PC-3 (cell line): ENCODE measurements around the gene SPATA31D4. TPM values are rescaled to one million over a fixed set of nuclear protein-coding genes. Genes with fewer than 3 reads are reported as not detected.

ENCODE experiments used
- ATAC-seq: fragments of 200-7000 bp; cut with Tn5 transposase; 2 replicates; pipeline ENCODE4 v1.9.1; 2020; ENCODE audit warnings: mild to moderate bottlenecking, moderate library complexity
- BruUV-seq: library from RNA; stranded (reverse); fragments of 400-500 nt; replicated peaks from 2 replicates; lab custom pipeline; 2021; lab: Mats Ljungman, UMichigan
- CTCF ChIA-PET: fragments of 300-600 bp; sonication (Branson Sonifier 250); formaldehyde crosslinking; loops from one replicate; lab custom pipeline; 2022; ENCODE audit warnings: antibody characterized with exemption; lab: Charles Lee
- POLR2A ChIA-PET: fragments of 300-600 bp; sonication (Branson Sonifier 250); formaldehyde crosslinking; loops from one replicate; lab custom pipeline; 2022; ENCODE audit warnings: antibody characterized with exemption; ENCODE audit not compliant: unreplicated experiment; lab: Charles Lee
- DNase-seq: peaks from one replicate; pipeline ENCODE4 v3.0.0-alpha.2; 2015
- H2AFZ ChIP-seq: fragments of 300-600 bp; sonication (generic); 2 replicates; pipeline ENCODE4 v1.6.0; 2016; ENCODE audit warnings: antibody characterized with exemption, low read length
- H3F3A ChIP-seq: fragments of 300-600 bp; sonication (generic); one replicate; pipeline ENCODE4 v1.6.0; 2017; ENCODE audit warnings: antibody characterized with exemption, low read length, control low read depth, mild to moderate bottlenecking; ENCODE audit not compliant: unreplicated experiment
- H3K27ac ChIP-seq: fragments of 300-600 bp; sonication (generic); 2 replicates; pipeline ENCODE4 v1.5.1; 2016; ENCODE audit warnings: mild to moderate bottlenecking, low read length
- H3K27me3 ChIP-seq: fragments of 300-600 bp; sonication (generic); 2 replicates; pipeline ENCODE4 v1.6.1; 2016; ENCODE audit warnings: low read length, mixed read lengths
- H3K36me3 ChIP-seq: fragments of 300-600 bp; sonication (generic); 2 replicates; pipeline ENCODE4 v1.6.1; 2016; ENCODE audit warnings: low read depth, mixed run types, low read length, mixed read lengths
- H3K4me1 ChIP-seq: fragments of 300-600 bp; sonication (generic); 2 replicates; pipeline ENCODE4 v1.5.1; 2016; ENCODE audit warnings: low read length; ENCODE audit not compliant: insufficient read depth
- H3K4me2 ChIP-seq: fragments of 300-600 bp; sonication (generic); 2 replicates; pipeline ENCODE4 v1.6.0; 2016; ENCODE audit warnings: low read length
- H3K4me3 ChIP-seq: fragments of 300-600 bp; sonication (generic); 2 replicates; pipeline ENCODE4 v1.5.1; 2016; ENCODE audit warnings: mild to moderate bottlenecking, low read length, mixed read lengths
- H3K79me2 ChIP-seq: fragments of 300-600 bp; sonication (generic); 2 replicates; pipeline ENCODE4 v1.6.1; 2017; ENCODE audit warnings: low read length, mixed read lengths
- H3K9ac ChIP-seq: fragments of 300-600 bp; sonication (generic); 2 replicates; pipeline ENCODE4 v1.6.0; 2016; ENCODE audit warnings: mild to moderate bottlenecking, low read length
- H3K9me2 ChIP-seq: fragments of 300-600 bp; sonication (generic); replicated peaks from 2 replicates; pipeline ENCODE4 v1.6.1; 2016; ENCODE audit warnings: mixed run types, low read length, mixed read lengths
- H3K9me3 ChIP-seq: fragments of 300-600 bp; sonication (generic); 2 replicates; pipeline ENCODE4 v1.6.1; 2016; ENCODE audit warnings: low read length, mixed read lengths
- H4K20me1 ChIP-seq: fragments of 300-600 bp; sonication (generic); 2 replicates; pipeline ENCODE4 v1.6.1; 2016; ENCODE audit warnings: low read length, mixed read lengths
- EZH2 ChIP-seq: fragments of 300-600 bp; sonication (generic); IDR thresholded peaks from one replicate; pipeline ENCODE4 v1.6.1; 2017; ENCODE audit warnings: antibody characterized with exemption, mild to moderate bottlenecking, low read length; ENCODE audit not compliant: unreplicated experiment
- EZH2phosphoT487 ChIP-seq: fragments of 300-600 bp; sonication (generic); IDR thresholded peaks from 2 replicates; pipeline ENCODE4 v1.6.1; 2018; ENCODE audit warnings: mild to moderate bottlenecking, antibody characterized with exemption, low read length, borderline replicate concordance
- intact Hi-C: fragments of 100-400 bp; cut with micrococcal nuclease; formaldehyde crosslinking; loops from 2 replicates; pipeline ENCODE4 v1.9.0; 2023
- total RNA-seq: library from RNA; depleted of rRNA; stranded (reverse); fragments of >200 nt; gene quantifications from 2 replicates; pipeline ENCODE4 v1.2.3, GENCODE V29; 2014
- TF ChIP-seq, protein P1 (sequence below): fragments of 300-600 bp; sonication (generic); conservative IDR thresholded peaks from 2 replicates; pipeline ENCODE4 v1.5.1; 2017; ENCODE audit warnings: antibody characterized with exemption, low read depth, mild to moderate bottlenecking, low read length

Gene SPATA31D4
- total RNA-seq, 1 experiment from 2014 or later, result not detected

DNA sequence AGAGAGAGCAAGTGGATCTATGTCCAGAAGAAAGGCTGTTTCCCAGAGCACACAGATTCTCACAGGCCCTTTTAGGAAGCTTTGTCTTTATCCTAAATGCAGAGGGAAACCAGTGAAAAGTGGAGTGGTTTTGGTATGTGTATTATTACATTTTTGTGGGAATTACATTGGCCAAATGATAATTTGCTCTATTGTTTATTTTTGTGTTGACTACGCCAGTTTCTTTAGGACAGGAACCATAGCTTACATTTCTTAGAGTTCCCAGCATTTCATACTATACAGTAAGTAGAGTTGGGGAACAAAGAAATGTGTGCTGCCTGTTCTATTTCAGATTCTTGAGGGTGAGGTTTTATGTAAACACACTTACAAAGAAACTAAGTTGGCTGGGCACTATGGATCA, 29.4 kb upstream of the SPATA31D4 start:
- no peaks in the 10 kb centered on the region for H3K36me3 ChIP-seq
- H3K27me3 ChIP-seq, result no peaks in the 10 kb centered on the region
- ATAC-seq (no peak), DNase-seq (no peak)
- H2AFZ ChIP-seq, result no peak overlapping the region
- TF ChIP-seq EZH2phosphoT487, result no peak
- TF ChIP-seq, protein P1, sequence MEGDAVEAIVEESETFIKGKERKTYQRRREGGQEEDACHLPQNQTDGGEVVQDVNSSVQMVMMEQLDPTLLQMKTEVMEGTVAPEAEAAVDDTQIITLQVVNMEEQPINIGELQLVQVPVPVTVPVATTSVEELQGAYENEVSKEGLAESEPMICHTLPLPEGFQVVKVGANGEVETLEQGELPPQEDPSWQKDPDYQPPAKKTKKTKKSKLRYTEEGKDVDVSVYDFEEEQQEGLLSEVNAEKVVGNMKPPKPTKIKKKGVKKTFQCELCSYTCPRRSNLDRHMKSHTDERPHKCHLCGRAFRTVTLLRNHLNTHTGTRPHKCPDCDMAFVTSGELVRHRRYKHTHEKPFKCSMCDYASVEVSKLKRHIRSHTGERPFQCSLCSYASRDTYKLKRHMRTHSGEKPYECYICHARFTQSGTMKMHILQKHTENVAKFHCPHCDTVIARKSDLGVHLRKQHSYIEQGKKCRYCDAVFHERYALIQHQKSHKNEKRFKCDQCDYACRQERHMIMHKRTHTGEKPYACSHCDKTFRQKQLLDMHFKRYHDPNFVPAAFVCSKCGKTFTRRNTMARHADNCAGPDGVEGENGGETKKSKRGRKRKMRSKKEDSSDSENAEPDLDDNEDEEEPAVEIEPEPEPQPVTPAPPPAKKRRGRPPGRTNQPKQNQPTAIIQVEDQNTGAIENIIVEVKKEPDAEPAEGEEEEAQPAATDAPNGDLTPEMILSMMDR, result no peak
- TF ChIP-seq EZH2, result no peak
- POLR2A ChIA-PET, result no interaction called here
- BruUV-seq, result no TSS peak
- H3F3A ChIP-seq, result no peaks in the 10 kb centered on the region
- H3K9ac ChIP-seq, result no peak overlapping the region
- H3K9me2 ChIP-seq, result no peaks in the 10 kb centered on the region
- no peaks in the 10 kb centered on the region for H3K79me2 ChIP-seq
- no peaks in the 10 kb centered on the region for H3K9me3 ChIP-seq
- H3K27ac ChIP-seq, result no peak overlapping the region
- CTCF ChIA-PET, result no interaction called here
- peaks cover 8% of the 10 kb centered on the region for H3K4me1 ChIP-seq
- H3K4me3 ChIP-seq, result no peak overlapping the region
- H3K4me2 ChIP-seq, result no peak overlapping the region
- intact Hi-C loops, result no loop called here
- no peaks in the 10 kb centered on the region for H4K20me1 ChIP-seq

DNA sequence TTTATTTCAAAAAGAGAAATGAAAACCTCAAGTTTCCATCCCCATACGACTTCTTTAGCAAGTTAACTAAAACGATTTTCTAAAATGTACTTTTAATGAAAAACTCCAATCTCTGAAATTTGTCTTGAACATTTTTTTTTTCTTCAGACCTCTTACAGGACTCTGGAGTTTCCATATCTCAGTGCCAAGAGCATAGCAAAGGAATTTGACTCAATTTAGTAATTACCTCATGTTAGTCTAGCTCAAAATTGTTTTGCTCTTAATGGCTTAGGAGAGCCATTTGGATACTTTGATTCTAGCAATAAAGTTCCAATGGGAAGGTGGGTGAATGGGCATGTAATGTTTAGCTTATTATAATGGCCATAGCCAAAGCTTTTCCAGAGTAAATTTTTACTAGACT, 26.0 kb upstream of the SPATA31D4 start:
- Histone ChIP-seq H4K20me1 (no peaks in the 10 kb centered on the region), H3F3A (no peaks in the 10 kb centered on the region), H3K27me3 (no peaks in the 10 kb centered on the region), H3K9me2 (no peaks in the 10 kb centered on the region), H3K36me3 (no peaks in the 10 kb centered on the region), H3K4me1 (peaks cover 8% of the 10 kb centered on the region), H3K27ac (0 out of 2 replicates have a peak overlapping the region, but pooled peaks have one; percentile 27), H3K9me3 (no peaks in the 10 kb centered on the region), H3K9ac (no peak overlapping the region), H3K79me2 (no peaks in the 10 kb centered on the region), H3K4me3 (no peak overlapping the region), H3K4me2 (no peak overlapping the region), H2AFZ (peak overlapping the region; percentile 54; the same call in 1 of the 2 replicates)
- ChIA-PET CTCF (no interaction called here), POLR2A (no interaction called here)
- TF ChIP-seq EZH2phosphoT487, result no peak
- TF ChIP-seq, protein P1, result no peak
- no peak for TF ChIP-seq EZH2
- ATAC-seq, result no peak
- no TSS peak for BruUV-seq
- intact Hi-C loops, result no loop called here
- no peak for DNase-seq

DNA sequence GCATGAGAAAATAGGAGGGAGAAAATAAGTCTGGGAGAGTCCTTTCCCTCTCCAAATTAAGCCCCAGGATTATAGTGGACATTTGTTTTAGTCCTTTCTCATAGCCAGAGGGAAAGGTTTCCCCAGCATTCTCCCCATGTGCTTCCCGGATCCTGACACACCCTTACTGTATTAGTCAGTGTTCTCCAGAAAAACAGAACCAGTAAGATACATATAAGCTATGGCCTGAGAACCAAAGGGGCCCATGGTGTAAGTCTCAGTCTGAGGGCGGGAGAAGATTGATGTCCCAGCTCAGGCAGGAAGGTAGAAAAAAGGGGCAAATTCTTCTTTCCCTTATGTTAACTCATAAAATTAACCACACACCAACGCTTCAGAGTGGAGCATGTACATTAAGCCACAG, 25.6 kb upstream of the SPATA31D4 start:
- no TSS peak for BruUV-seq
- no peaks in the 10 kb centered on the region for H3K36me3 ChIP-seq
- H3K9me3 ChIP-seq, result no peaks in the 10 kb centered on the region
- no peaks in the 10 kb centered on the region for H3K9me2 ChIP-seq
- no peaks in the 10 kb centered on the region for H4K20me1 ChIP-seq
- no peak overlapping the region for H3K4me3 ChIP-seq
- CTCF ChIA-PET, result no interaction called here
- no peak overlapping the region for H3K9ac ChIP-seq
- no peaks in the 10 kb centered on the region for H3K79me2 ChIP-seq
- ATAC-seq, result peak; percentile 71
- no peaks in the 10 kb centered on the region for H3F3A ChIP-seq
- H3K27ac ChIP-seq, result 0 out of 2 replicates have a peak overlapping the region, but pooled peaks have one; percentile 27
- no peak overlapping the region for H3K4me2 ChIP-seq
- TF ChIP-seq EZH2 (no peak), EZH2phosphoT487 (no peak)
- TF ChIP-seq, protein P1, result no peak
- H2AFZ ChIP-seq, result peak overlapping the region; percentile 54; the same call in 1 of the 2 replicates
- H3K27me3 ChIP-seq, result no peaks in the 10 kb centered on the region
- H3K4me1 ChIP-seq, result peaks cover 8% of the 10 kb centered on the region
- POLR2A ChIA-PET, result no interaction called here
- intact Hi-C loops, result no loop called here
- DNase-seq, result peak; percentile 39
